T-helper 1 cell treated with Interleukin-12 subunit alpha and Interleukin-12 subunit beta and Interleukin-4 antibody, amounts not matched to agents 30 ng/mL and 1 ng/mL, for 36 hours (primary cell): Measurements from ENCODE around the gene TRIO. TPM values are rescaled to one million over a fixed set of nuclear protein-coding genes. Genes with fewer than 3 reads are reported as not detected.

Experiments used
- intact Hi-C: fragments of 100-400 bp; cut with micrococcal nuclease; formaldehyde crosslinking; loops from one replicate; pipeline ENCODE4 v1.15.1; 2024
- total RNA-seq: library from RNA; stranded (reverse); gene quantifications from 2 replicates; pipeline ENCODE4 v1.2.3, GENCODE V29; 2022

TRIO gene
- total RNA-seq, 1 donor from 2014 or later = 12.9 TPM

- intact Hi-C loops = no loop called here
Observed at GRCh38 chr5:14257995-14258403, 114.9 kb downstream of the TRIO start.

GRCh38 chr5:14258840-14259239 lies 115.7 kb downstream of the TRIO start:
- intact Hi-C loops = no loop called here

- intact Hi-C loops = loop anchor here (5.0 kb wide), 1 partner anchor 407 kb away; no protein-coding TSS in a partner anchor
Observed at GRCh38 chr5:14260637-14261036, 117.5 kb downstream of the TRIO start.

- intact Hi-C loops = loop anchor here (5.0 kb wide), 1 partner anchor 406 kb away; no protein-coding TSS in a partner anchor
Observed at GRCh38 chr5:14261235-14261634, 118.1 kb downstream of the TRIO start.

GRCh38 chr5:14261856-14262611 lies 118.9 kb downstream of the TRIO start:
- intact Hi-C loops = loop anchor here (5.0 kb wide), 1 partner anchor 405 kb away; no protein-coding TSS in a partner anchor

GRCh38 chr5:14263113-14263512 lies 120.0 kb downstream of the TRIO start:
- intact Hi-C loops = loop anchor here (5.0 kb wide), 1 partner anchor 404 kb away; no protein-coding TSS in a partner anchor

- intact Hi-C loops = loop anchor here (1.0 to 5.0 kb wide), 4 partner anchors 43 to 404 kb away; partner anchors contain the start of gene TRIO
Observed at GRCh38 chr5:14263699-14264098, 120.6 kb downstream of the TRIO start.

- intact Hi-C loops = loop anchor here (1.0 to 5.0 kb wide), 4 partner anchors 44 to 403 kb away; partner anchors contain the start of gene TRIO
Observed at GRCh38 chr5:14264605-14265316, 121.6 kb downstream of the TRIO start.

- intact Hi-C loops = loop anchor here (2.0 kb wide), 2 partner anchors 45 to 123 kb away; partner anchors contain the start of gene TRIO
Observed at GRCh38 chr5:14265570-14265969, 122.4 kb downstream of the TRIO start.

- intact Hi-C loops = no loop called here
Observed at GRCh38 chr5:14266171-14266570, 123.0 kb downstream of the TRIO start.

GRCh38 chr5:14266686-14267085 lies 123.5 kb downstream of the TRIO start:
- intact Hi-C loops = no loop called here

- intact Hi-C loops = no loop called here
Observed at GRCh38 chr5:14267166-14267838, 124.2 kb downstream of the TRIO start.

GRCh38 chr5:14267991-14268708 lies 125.0 kb downstream of the TRIO start:
- intact Hi-C loops = no loop called here

- intact Hi-C loops = no loop called here
Observed at GRCh38 chr5:14268738-14269137, 125.6 kb downstream of the TRIO start.

- intact Hi-C loops = no loop called here
Observed at GRCh38 chr5:14269395-14269794, 126.3 kb downstream of the TRIO start.

- intact Hi-C loops = loop anchor here (1.0 to 10.0 kb wide), 4 partner anchors 67 to 255 kb away; no protein-coding TSS in a partner anchor
Observed at GRCh38 chr5:14270209-14270702, 127.1 kb downstream of the TRIO start.

- intact Hi-C loops = loop anchor here (10.0 kb wide), 1 partner anchor 258 kb away; no protein-coding TSS in a partner anchor
Observed at GRCh38 chr5:14272548-14273205, 129.5 kb downstream of the TRIO start.

GRCh38 chr5:14273207-14273767 lies 130.1 kb downstream of the TRIO start:
- intact Hi-C loops = loop anchor here (10.0 kb wide), 1 partner anchor 258 kb away; no protein-coding TSS in a partner anchor

- intact Hi-C loops = loop anchor here (10.0 kb wide), 1 partner anchor 262 kb away; no protein-coding TSS in a partner anchor
Observed at GRCh38 chr5:14276380-14276779, 133.2 kb downstream of the TRIO start.
